Right kidney (tissue), 1 donor: ENCODE data around the gene PBRM1.
A peak's percentile ranks its signal among the peaks of the same experiment; 100 is the strongest.

Experiments used
- DNase-seq: peaks from one replicate; pipeline ENCODE4 v3.0.0-alpha.2; 2016

The PBRM1 gene

GRCh38 chr3:52524752-52525679 is 160.7 kb downstream of the PBRM1 start:
- no peak for DNase-seq

- DNase-seq: no peak
Observed at GRCh38 chr3:52524258-52524751, 161.4 kb downstream of the PBRM1 start.

- DNase-seq: no peak
Observed at GRCh38 chr3:52523386-52524257, 162.1 kb downstream of the PBRM1 start.

GRCh38 chr3:52522651-52523251 is 163.0 kb downstream of the PBRM1 start:
- no peak for DNase-seq

- no peak for DNase-seq
Observed at GRCh38 chr3:52521881-52522650, 163.6 kb downstream of the PBRM1 start.

GRCh38 chr3:52521488-52521824 is 164.3 kb downstream of the PBRM1 start:
- no peak for DNase-seq

GRCh38 chr3:52520716-52521487 is 164.8 kb downstream of the PBRM1 start:
- DNase-seq: no peak

- no peak for DNase-seq
Observed at GRCh38 chr3:52520141-52520667, 165.5 kb downstream of the PBRM1 start.

GRCh38 chr3:52519445-52520140 is 166.1 kb downstream of the PBRM1 start:
- peak; percentile 21 for DNase-seq

- no peak for DNase-seq
Observed at GRCh38 chr3:52518723-52519444, 166.8 kb downstream of the PBRM1 start.

- no peak for DNase-seq
Observed at GRCh38 chr3:52517796-52518722, 167.7 kb downstream of the PBRM1 start.

- DNase-seq: no peak
Observed at GRCh38 chr3:52516509-52517195, 169.1 kb downstream of the PBRM1 start.

GRCh38 chr3:52515192-52515591 is 170.5 kb downstream of the PBRM1 start:
- no peak for DNase-seq

- no peak for DNase-seq
Observed at GRCh38 chr3:52514576-52514975, 171.1 kb downstream of the PBRM1 start.

GRCh38 chr3:52513281-52513680 is 172.4 kb downstream of the PBRM1 start:
- DNase-seq: no peak

- no peak for DNase-seq
Observed at GRCh38 chr3:52512727-52513126, 173.0 kb downstream of the PBRM1 start.

- no peak for DNase-seq
Observed at GRCh38 chr3:52512105-52512504, 173.6 kb downstream of the PBRM1 start.

- DNase-seq: no peak
Observed at GRCh38 chr3:52511509-52511908, 174.2 kb downstream of the PBRM1 start.
